HG03457 (cell line): ENCODE measurements around the gene RNF167.

Experiments used
- ATAC-seq: cut with Tn5 transposase; IDR thresholded peaks from one replicate; pipeline ENCODE4 v1.9.1; 2021; ENCODE audit warnings: moderate number of reproducible peaks; ENCODE audit not compliant: unreplicated experiment

The RNF167 gene

DNA sequence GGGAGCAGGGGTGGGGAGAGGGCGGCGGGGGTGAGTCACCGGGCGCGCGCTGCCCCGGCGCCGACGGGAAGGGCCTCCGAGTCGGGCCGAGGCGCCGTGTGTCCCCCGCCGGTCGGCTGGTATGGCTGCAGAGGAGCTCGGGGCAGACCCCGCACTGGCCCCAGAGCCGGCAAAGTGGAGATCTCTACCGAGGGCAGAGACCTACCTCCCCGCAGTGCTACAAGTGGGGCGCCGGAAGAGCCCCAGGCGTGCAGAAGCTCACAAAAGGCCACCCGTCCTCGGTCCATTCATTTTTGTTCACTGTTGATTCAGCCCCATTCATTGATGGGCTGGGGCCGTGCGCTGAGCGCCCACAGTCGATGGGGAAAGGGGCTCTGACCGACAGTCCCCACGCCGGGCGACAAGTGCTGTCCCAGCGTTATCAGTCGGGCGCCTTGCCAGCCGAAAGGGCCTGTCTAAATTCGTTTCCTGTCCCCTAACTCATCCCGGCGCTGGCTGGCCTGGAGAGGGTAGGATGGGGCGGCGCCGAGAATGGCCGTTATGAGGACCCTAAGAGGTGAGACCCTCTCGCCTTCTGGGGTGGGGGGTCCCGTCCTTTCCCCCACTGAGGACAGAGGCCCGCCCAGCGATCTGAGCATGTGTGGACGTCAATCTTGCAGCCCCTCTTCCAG is 10.1 kb downstream of the RNF167 start:
- no peak for ATAC-seq

DNA sequence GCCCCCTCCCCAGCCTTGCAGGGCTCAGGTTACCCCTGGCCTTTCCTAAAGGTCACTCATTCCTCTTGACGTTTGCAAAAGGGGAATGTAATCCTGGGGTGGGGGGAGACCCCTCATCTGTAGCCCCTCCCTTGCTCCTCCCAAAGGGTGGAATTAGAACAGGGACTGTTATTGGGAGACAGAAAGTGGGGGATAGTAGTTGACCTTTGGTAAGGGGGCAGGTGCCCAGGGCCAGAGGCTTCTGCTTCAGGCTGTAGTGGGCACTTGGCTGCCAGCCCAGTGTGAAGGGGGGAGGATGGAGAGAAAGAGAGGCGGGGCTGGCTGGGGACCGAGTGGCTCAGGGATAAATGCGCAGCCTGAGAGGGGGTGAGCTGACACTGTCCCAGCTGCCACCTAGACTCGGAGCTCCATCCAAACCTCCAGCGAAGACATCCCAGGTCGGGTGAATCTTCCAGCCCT is 10.7 kb downstream of the RNF167 start, which contains the start of gene ENO3:
Gene ENO3, plus strand, starts transcription at position 374 of the 459 bp plus-strand sequence. CDS start 711 bp downstream, outside the sequence.
- no peak for ATAC-seq

DNA sequence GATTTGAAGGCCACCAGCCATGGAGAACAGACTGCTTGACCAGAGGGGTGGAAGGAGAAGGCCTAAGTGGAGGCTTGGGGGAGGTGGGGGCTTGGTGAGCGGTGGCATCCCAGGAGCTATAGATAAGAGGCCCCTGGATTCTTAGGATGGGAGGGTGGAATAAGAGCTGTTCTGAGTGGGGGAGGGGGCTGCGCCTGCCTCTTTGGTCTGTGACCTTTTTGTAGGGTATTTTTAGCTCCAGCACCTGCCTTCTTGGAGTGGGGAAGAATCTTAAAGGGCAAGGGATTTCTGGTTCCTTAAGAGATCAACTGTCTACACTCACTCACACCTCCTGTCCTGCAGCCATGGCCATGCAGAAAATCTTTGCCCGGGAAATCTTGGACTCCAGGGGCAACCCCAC is 11.4 kb downstream of the RNF167 start:
- no peak for ATAC-seq

GRCh38 chr17:4953451-4953961 is 13.4 kb downstream of the RNF167 start:
- ATAC-seq = no peak

- no peak for ATAC-seq
These were observed 15.0 kb downstream of the RNF167 start for GRCh38 chr17:4955091-4955490.

DNA sequence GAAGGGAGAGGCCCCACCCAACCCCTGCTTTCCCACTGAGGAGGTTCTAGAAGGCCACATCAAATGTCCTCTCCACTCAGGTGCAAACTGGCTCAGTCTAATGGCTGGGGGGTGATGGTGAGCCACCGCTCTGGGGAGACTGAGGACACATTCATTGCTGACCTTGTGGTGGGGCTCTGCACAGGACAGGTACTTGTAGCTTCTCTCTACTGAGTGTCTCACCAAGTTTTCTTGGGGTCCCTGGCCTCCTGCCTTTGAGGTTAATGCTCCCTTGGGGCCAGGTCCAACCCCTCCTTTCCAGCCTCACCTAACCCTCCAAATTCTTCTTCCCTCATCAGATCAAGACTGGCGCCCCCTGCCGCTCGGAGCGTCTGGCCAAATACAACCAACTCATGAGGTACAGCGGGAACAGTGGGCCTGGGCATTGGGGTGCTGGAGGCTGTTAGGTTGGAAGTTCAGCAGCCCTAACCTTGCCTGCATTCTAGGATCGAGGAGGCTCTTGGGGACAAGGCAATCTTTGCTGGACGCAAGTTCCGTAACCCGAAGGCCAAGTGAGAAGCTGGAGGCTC is 16.5 kb downstream of the RNF167 start:
- ATAC-seq = no peak

DNA sequence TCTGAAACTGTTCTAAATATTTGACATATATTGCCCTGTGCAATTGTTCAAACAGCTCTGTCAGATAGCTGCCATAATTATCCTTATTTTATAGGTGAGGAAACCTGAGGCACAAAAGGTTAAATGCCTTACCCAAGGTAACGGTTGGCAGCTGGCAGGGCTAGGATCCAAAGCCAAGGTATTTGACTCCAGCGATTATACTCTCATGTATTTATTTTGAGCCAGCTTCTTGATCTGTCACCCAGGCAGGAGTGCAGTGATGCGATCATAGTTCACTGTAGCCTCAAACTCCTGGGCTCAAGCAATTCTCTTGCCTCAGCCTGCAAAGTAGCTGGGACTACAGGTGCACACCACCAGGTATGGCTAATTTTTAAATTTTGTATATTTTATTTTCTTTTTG is 18.0 kb downstream of the RNF167 start:
- no peak for ATAC-seq

GRCh38 chr17:4959261-4959965 is 19.3 kb downstream of the RNF167 start:
- no peak for ATAC-seq

DNA sequence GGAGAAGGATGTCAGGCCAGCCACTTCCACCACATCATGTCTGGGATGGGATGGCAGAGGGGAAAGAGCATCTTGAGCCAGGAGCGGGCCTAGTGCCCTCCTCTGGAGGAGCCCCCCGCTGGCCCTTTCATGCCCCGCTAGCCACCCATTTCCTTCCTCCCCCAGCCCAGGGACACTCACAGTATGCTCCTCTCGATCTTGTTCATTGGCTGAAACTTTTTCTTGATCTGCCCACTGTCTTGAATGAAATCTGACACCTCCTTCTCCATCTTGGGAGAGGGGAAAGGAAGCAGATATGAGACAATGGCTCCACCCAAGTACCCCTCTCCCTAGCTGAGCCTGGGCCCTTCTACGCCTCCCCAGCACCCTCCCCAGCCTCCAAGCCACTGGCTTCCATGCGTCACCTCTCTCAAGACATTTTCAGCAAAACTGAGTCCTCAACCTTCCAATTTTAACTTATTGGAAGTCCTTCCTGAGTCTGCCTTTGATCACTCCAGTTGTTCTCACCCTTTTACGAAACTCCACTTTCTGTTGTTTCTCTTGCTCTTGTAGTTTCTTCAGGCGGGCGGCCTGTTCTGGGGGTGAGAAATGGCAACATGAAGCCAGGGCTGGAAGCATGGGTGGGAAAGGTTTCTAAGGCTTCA is 20.3 kb downstream of the RNF167 start:
- ATAC-seq = no peak

DNA sequence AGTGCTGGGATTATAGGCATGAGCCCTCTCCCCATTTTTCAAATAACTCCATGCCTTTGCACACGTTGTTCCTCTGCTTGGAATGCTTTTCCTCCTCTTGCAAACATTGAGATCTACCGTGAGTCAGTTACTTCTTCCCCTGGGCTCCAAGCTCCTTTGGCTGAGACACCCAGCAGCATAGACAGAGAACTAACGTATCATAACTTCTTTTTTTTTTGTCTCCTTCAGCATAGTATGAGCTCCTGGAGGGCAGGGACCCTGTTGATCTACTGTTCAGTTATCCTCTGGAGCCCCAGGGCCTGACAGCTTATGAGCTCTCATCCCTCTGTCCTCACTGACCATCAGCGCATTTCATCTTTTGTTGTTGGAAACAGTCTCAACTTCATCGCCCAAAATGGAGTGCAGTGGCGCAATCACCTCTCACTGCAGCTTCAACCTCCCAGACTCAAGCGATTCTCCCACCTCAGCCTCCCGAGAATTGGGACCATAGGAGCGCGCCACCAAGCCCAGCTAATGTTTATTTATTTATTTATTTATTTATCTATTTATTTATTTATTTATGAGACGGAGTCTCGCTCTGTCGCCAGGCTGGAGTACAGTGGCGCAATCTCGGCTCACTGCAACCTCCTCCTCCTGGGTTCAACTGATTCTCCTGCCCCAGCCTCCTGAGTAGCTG is 25.4 kb downstream of the RNF167 start:
- no peak for ATAC-seq

- peak; percentile 73 for ATAC-seq
These were observed 26.9 kb downstream of the RNF167 start for GRCh38 chr17:4966844-4967538.

DNA sequence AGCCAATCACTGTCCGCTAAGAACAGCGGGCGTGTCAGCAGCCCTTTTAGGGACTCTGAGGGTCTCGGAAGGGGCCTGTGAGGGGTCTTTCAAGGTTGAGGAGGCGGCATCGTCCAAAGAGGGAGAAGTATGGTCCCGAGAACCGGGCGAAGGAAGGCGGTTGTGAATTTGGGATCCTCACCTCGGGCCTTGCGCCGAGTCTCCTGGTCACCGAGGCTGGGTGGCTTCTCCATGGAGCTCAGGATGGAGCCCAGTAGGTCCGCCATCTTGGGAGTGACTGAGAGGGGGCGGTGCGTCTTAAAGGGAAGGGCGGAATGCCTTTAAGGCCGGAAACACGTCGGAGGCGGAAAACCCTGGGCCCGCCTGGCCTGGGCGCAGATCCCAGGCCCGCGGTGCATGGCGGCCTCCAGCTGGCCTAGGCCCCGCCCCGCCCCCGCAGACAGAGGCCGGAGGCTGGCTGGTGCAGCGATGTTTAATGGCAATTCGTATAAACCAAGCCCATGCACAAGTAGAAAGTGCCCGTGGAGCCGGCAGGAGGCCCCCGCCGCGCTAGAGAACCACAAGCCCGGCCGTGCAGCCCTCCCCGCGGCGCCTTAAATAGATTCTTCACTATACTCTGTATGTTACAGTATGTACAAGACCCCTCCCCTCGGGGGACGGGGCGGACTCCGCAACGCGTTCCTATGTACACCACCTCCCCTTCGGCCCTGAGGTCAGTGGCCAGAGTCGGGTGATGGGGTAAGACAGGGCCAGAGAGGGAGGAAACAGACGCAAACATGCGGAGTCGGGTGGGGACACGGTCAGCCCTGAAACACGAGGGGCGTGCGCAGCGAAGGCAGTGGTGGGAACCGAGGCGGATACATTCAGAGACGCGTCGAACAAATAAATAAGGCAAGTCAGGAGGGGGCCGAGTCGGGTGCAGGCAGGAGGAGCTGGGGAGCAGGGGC is 27.7 kb downstream of the RNF167 start, which contains the start of gene SPAG7:
Gene SPAG7, minus strand, starts transcription at position 279 of the 947 bp plus-strand sequence. Its CDS starts 13 bp downstream, at position 266.
- peak; percentile 52 for ATAC-seq

- ATAC-seq = no peak
These were observed 28.5 kb downstream of the RNF167 start for GRCh38 chr17:4968486-4969046.

DNA sequence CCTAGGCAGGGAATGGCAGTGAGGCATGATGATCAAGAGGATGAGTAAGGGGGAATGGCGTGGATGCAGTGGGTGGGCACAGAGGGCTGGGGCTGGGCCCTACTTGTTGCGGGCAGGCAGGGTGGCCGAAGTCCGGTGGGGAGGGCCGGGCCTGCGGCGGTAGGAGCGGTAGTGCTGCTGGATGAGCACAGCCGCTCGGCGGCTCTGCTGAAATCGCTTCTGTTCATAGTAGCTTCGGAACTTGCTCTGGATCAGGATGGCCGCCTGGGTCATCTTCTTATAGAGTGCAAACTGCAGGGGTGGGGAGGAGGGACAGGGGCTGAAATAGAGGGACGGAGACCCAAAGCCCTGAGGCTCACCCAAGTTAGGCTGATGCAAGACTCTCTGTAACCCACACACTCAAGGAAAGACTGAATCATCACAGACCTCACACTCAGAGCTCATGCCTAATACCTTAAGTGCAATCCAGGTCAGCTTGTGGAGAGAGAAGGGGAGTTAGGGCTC is 29.0 kb downstream of the RNF167 start:
- no peak for ATAC-seq

DNA sequence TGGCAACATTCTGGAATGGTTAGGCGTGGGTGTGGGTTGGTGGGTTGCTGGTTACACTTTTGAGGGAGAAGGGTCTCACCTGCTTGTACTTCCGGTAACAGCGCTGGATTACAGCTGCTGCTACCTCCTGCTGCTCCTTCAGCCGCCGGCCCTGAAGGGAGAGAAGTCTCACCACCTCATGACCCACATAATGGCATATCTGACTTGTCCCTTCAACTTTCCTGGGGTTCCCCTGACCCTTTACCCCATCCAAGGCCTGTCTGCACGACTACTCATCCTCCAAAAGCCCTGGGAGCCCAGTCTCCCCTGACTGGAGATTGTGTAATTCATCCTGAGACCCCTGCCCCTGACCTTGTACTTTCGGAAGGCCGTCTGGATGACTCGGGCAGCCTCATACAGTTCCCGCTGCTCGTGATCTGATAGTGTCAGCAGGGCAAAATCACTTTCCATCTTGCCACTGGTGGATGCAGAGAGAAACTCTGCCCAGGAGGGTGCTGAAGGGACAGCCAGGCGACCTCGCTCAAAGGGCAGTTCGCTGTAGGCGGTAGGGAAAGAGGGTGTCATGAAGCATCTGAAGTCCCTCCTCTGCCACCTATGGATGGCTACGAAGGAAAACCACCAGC is 29.6 kb downstream of the RNF167 start:
- no peak for ATAC-seq

DNA sequence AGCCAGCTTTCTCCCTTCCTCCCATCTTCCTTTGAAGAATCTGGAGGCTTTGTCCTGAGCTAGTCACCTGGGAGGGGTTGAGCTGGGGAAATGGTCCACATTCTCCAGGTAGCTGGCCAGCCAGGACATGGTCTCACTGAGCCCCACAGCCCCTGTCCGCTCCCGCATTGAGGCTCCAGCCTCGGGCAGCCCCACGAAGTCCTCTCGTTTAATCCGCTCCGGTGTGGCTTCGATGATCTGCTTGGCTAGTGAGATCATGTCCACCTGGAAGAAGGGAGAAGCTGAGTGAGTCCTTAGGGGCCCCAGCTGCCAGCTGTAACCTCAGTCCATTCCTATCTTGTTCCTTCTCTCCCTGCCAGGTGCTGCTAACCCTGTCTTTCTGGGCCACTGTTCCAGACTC is 30.2 kb downstream of the RNF167 start:
- no peak for ATAC-seq

DNA sequence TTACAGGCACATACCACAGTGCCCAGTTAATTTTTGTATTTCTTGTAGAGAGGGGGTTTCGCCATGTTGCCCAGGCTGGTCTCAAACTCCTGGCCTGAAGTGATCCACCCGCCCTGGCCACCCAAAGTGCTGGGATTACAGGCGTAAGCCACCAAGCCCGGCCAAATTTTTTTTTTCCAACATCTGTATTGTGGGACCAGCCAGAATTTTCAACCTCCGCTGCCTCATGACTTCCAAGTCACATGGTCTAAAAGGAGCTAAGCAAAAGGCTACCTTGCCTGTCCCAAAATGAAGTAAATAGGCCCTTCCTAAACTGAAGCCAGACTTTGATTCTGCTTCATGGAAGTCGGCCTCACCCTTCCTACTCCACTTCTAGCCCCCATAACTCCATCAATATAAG is 31.8 kb downstream of the RNF167 start:
- no peak for ATAC-seq

DNA sequence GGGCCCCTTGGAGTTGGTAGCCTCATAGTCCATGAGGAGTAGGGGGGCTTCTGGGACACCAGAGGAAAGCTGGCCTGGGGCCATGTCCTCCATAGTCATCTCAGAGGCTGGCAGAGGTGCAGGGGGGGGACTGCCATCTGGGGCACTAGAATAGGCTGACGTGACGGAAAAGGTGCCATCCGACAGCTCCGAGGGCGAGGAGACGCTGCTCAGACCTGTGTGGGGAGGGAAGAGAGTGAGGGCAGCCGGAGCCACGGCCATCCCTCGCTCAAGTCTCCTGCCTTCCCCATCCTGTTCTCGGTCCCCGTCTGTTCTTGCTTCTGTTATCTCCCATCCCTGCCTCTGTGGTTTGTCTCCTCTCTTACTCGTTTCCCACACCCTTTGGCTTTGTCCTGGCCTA is 32.3 kb downstream of the RNF167 start:
- no peak for ATAC-seq
